HG03432 (cell line): ENCODE measurements around the gene TIMM8A.
A peak's percentile ranks its signal among the peaks of the same experiment; 100 is the strongest.
"Not testable (repeated sequence)": the region's sequence is repeated elsewhere in the genome, so short reads cannot be mapped to it uniquely, and the experiment has no call there.

Experiments used
- ATAC-seq: cut with Tn5 transposase; IDR thresholded peaks from one replicate; pipeline ENCODE4 v1.9.1; 2021; ENCODE audit warnings: mild to moderate bottlenecking, moderate library complexity; ENCODE audit not compliant: unreplicated experiment

Gene TIMM8A

GRCh38 chrX:101360390-101360789 lies 11.8 kb upstream of the TIMM8A start:
- no peak for ATAC-seq

DNA sequence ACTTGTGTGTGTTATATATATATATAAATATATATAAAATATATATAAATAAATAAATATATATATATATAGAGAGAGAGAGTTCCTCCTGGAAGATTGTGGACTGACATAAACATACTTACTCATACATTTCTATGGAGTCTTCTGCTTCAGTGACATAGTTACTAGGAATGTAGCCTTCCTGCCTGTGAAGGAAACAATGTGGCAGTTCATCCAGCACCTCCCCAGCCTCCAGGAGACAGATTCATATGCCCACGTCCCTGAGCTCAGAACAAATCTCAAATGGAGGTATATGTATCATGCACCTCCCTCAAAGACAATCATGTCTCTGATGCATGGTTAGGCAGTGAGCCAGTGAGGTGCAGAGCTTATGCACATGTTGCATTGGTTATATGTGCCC lies 11.4 kb upstream of the TIMM8A start:
- ATAC-seq: no peak

GRCh38 chrX:101357166-101357795 lies 8.7 kb upstream of the TIMM8A start:
- ATAC-seq: no peak

GRCh38 chrX:101349193-101349562 lies 636 bp upstream of the TIMM8A start:
- ATAC-seq: no peak

DNA sequence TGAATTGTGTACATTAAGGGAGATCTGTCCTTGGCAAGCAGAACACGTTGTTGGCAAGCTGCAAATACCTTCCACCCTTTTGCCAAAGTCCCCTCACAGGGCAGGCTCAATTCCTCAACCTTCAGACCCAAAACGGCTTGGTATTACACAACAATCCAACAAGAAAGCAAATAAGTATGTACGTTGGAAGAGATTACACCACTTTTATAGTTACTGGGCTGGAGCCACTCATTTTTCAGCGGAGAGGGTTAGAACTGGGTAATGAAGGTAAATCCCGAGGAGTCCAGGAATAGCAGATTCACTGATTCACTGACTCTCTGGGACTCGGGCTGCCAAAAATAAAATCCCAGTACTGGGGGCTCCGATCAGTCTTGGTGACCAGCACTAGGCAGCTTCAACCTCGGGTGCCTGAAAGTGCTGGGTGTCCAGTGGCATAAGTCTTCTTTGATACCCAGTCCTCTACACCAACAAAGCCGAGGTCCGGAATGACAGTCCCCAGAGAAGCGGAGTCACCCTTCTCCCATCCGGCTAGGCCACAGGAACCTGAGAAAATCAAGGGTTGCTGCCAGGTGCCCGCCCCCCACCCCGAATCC lies 587 bp downstream of the TIMM8A start:
- peak; percentile 6 for ATAC-seq

DNA sequence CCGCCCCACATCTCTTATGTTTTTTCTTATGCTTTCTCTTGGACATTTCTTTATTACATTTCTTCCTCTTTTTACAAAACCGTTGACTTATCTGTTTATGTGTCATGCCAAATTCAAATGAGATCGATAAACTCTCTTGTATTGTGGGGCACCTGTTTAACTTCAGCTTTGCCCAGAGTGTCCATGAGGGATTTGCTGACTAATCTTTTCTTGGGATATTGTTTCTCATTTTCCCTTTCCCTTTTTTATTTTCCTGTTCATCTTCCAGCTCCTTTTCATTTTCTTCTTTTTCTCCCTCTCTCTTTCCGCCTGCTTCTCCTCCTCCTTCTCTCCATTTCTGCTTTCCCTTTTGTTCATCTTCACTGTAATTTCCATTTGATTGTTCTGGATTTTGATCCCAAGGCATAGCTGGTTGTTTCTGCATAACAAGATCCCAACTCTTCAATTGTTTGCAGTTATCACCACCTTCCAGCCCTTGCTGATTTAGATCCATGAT lies 10.7 kb downstream of the TIMM8A start:
- ATAC-seq: no peak

- ATAC-seq: not testable (repeated sequence)
Observed at GRCh38 chrX:101334310-101334709, 14.2 kb downstream of the TIMM8A start.

DNA sequence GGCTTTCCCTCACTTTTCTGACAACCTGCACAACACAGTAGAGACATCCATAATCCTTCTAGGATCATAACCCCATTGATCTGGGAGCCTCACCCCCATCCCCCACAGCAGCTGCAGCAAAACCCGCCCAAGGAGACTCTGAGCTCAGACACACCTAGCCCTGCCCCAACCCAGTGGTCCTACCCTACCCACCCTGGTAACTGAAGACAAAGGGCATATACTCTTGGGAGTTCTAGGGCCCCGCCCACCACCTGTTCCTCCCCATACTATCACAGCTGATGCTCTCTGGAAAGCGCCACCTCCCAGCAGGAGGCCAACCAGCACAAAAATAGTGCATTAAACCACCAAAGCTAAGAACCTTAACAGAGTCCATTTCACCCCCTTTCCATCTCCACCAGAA lies 21.9 kb downstream of the TIMM8A start:
- ATAC-seq: not testable (repeated sequence)

DNA sequence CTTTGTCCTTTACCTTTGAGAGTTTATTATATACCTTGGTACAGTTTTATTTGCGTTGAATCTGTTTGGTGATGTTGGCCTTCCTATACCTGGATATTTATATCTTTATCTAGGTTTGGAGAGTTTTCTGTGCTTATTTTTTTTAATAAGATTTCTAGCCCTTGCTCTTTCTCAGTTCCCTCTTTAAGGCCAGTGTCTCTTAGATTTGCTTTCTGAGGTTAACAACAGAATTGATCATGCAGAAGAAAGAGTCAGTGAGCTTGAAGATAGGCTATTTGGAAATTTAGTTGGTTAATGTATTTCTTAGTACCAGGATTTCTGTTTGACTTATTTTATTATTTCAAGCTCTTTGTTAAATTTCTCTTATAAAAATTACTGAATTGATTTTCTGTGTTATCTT lies 44.8 kb downstream of the TIMM8A start:
- no peak for ATAC-seq
